ENCODE results near the gene RPS6KA4.

RPS6KA4 gene

DNA sequence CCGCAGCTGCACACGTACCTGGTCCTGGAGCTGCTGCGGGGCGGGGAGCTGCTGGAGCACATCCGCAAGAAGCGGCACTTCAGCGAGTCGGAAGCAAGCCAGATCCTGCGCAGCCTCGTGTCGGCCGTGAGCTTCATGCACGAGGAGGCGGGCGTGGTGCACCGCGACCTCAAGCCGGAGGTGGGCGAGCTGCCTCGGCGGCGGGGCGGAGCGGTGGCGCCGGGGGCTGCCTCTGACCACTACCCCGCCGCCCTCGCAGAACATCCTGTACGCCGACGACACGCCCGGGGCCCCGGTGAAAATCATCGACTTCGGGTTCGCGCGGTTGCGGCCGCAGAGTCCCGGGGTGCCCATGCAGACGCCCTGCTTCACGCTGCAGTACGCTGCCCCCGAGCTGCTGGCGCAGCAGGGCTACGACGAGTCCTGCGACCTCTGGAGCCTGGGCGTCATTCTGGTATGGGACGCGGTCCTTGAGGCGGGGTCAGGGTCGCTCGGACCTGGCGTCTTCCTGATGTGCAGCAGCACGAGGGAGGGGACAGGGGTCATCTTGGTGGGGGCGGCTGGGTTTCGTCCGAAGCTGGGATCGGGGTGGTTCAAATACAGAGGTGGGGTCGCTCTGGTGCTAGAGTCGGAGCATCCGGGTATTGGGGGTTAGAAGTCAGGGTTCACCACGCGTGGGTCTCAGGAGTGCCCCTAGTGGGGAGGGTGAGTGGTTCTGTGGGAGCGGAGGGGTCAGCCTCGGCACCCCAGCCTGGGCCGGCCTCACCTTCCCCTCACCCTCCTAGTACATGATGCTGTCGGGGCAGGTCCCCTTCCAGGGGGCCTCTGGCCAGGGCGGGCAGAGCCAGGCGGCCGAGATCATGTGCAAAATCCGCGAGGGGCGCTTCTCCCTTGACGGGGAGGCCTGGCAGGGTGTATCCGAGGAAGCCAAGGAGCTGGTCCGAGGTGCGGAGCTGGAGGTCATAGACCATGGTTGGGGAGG, 10.8 kb downstream of the RPS6KA4 start:
- no peak for DNase-seq

DNA sequence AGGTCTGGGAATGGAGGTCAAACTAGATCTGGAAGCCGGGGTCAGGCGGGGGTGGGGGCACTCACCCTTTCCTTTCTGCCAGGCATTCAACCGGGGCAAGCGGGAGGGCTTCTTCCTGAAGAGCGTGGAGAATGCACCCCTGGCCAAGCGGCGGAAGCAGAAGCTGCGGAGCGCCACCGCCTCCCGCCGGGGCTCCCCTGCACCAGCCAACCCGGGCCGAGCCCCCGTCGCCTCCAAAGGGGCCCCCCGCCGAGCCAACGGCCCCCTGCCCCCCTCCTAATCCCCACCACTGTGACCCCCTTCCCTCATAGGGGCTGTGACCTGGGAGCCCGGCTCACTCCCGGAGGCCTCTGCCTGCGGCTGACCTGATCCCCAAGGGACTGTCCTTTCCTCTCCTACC, 12.2 kb downstream of the RPS6KA4 start:
- no peak for DNase-seq

DNA sequence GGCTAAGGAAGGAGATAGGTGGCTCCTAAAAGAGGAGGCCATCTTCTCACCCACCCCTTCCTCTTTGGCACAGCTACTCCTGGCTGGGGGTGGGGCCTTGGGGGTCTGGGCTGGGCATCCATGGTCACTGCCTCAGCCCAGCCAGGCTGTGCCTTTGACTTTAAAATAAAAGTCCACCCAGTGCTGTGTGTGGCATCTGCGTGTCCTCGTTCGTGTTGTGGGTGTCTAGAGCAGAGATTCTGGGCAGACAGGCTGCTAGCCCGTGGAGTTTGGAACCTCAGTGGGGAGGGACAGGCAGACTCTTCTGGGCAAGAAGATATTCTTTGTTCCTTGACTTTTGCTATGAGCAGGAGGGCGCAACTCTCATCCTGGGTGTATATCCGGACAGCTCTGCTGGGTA, 13.1 kb downstream of the RPS6KA4 start:
- DNase-seq = no peak

GRCh38 chr11:64372802-64373597, 14.0 kb downstream of the RPS6KA4 start:
- peak; percentile 95 for DNase-seq

GRCh38 chr11:64373598-64373974, 14.6 kb downstream of the RPS6KA4 start:
- peak; percentile 60 for DNase-seq

DNA sequence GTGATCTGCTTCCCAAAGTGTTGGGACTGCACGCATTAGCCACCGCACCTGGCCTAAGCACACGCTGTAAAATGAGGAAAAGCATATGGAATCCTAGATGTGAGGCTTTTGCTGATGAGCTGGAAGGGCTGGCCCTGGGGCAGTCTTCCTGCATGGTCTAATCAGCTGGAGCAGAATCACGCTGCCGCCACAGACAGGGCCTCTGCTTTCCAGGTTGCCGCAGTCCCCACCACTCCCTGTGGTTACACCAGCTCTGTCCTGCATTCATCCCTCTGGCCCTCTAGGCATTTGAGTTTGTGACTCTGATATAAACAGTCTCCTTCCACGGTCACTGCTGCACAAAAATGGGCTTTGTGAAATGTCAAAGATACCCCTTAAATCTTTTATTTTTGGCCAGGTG, 17.1 kb downstream of the RPS6KA4 start:
- no peak for DNase-seq

DNA sequence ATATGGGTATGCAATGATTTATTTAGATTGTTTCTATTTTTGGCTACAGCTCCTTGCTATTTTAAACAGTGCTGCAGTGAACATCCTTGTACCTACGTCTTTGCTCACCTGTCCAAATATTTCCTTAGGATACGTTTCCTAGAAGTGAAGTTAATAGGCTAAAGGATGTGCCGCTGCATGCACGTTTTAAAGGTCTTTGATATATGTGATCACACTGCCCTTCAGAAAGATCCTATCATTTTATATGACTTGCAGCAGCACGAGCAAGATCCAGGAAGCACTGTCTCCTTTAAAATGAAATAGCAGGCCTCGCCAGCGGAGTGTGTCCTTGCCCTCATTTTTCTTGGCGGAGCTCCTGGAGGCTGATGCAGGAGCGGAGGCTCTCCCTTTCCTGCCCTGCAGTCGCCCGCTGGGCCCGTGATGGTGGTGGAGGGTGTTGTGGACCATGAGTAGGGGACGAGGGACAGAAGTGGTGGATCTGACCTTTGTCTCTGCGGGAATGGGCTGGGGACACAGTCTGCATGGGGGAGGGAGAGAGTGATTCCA, 19.4 kb downstream of the RPS6KA4 start:
- DNase-seq = no peak

DNA sequence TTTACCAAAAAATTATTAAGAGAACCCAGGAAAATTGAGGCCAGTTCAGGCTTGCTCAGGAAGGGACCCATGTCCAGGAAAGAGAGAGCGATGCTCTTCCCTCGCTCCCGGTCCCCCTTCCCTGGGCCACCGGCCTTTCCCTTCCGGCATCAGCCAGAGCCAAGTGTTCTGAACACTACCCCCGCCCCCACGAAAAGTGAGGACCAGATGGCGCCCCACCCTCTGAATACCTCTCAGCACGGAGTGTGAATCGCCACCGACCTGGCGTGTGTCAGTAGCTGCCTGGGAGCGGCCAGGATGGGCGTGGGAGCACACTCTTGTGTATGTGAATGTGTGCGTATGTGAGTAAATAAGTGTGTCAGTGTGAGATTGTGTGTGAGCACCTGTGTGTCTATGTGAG, 20.2 kb downstream of the RPS6KA4 start:
- DNase-seq = no peak

DNA sequence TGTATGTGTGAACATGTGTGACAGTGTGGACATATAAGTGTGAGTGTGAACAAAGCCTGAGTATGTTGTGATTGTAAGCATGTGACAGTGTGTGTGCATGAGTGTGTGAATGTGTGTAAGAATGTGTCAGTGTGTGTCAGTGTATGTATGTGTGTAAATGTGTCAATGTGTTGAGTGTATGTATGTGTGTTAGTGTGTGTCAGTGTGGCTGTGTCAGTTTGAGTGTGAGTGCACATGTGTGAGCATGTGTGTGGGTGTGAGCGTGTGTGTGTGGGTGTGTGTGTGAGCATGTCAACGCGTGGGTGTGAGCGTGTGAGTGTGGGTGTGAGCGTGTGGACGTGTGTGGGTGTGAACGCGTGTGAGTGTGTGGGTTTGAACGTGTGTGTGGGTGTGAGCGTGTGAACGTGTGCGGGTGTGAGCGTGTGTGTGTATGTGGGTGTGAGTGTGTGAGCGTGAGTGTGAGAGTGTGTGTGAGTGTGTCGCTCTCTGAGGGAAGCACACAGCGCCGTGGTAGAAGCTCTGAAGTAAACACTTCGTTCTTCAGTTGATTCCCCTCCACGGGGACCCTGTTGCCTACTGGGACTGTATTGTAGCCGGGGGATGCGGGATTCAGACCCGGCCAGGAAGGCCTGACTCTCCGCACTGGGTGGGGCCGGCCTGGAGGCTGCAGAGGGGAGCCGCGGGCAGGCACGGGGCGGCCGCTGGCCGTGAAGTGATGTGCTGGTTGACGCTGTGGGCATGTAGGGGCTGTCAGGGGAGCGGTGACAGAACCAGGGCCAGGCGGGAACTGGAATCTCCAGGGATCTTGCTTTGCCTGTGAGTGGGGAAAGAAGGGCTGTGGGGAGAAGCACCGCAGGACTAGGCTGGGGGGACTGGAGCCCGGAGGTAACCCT, 21.1 kb downstream of the RPS6KA4 start:
- no peak for DNase-seq

DNA sequence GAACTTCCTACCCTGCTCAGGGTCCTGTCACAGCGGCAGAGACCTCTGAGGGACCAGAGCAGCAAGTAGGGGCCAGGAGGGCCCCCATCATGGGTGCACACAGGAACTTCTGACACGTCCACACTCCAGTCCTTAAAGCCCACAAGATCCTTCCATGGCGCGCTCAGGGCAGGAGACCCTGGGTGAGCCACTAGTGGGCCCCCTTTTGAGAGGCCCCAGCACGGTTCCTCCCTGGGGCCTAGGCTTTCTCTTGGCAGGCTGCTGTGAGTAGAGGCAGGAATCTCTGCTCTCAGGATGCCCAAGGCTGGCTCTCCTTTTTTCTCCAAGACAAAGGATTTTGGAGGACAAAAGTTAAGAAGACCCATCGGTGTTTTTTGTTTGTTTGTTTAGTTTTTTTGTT, 22.4 kb downstream of the RPS6KA4 start:
- DNase-seq = no peak

DNA sequence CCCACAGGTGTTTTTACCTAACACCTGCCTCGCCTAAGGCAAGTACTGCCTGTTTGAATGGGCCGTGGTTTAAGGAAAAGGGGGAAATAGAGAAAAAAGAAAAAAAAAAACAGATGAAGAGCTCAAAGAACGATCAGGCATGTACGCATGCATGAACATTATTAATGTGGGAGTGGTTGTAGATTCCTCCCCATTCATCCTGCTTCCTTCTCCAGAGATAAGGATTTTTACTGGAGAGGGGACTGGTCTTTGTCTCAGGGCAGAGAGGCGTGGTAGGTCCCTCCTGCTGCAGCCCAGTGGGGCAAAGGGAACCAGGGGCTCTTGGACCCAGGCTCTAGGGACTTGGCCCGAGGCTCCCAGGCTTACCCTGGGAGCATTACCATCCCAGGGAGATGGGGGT, 23.1 kb downstream of the RPS6KA4 start:
- DNase-seq = no peak

DNA sequence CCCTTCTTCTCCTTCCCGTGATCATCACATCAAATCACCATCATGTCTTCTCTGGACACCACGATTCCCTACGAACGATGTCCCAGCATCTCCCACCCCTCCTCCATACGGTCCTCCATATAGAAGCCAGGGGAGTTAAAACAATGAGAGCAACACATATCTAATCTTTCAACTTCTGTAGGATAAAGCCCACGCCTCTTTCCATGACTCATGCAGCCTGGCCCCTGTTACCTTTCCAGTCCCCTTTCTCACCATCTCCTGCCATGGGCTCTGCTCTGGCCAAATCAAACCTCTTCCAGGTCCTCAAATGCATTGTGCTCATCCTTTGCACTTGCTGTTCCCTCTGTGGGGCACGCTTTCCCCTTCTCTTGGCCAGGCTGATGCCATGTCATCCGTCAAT, 23.6 kb downstream of the RPS6KA4 start:
- no peak for DNase-seq

DNA sequence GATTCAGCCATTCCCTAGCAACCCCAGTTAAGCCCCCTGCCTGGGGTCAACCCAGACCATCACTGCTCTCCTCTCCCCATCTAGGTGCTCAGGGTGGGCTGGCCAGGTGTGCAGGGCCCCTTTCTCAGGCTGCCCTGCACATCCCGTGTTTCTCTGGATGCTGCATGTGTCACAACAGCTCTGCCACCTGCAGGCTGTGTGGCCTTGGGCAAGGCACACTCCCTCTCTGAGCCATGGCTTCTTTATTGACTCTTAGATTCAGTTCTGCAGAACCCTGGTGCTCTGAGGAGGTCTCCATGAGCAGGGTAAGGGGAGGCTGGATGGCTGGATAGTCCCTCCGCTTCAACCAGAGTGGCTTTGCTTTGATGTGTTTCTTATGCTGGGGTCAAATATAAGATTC, 24.6 kb downstream of the RPS6KA4 start:
- DNase-seq = no peak

GRCh38 chr11:64384028-64384737, 25.2 kb downstream of the RPS6KA4 start:
- DNase-seq = no peak

- peak; percentile 38 for DNase-seq
Measured at GRCh38 chr11:64384981-64385944, 26.3 kb downstream of the RPS6KA4 start.

- DNase-seq = peak; percentile 56
Measured at GRCh38 chr11:64385945-64386704, 27.2 kb downstream of the RPS6KA4 start.

- no peak for DNase-seq
Measured at GRCh38 chr11:64387916-64388315, 29.0 kb downstream of the RPS6KA4 start.

DNA sequence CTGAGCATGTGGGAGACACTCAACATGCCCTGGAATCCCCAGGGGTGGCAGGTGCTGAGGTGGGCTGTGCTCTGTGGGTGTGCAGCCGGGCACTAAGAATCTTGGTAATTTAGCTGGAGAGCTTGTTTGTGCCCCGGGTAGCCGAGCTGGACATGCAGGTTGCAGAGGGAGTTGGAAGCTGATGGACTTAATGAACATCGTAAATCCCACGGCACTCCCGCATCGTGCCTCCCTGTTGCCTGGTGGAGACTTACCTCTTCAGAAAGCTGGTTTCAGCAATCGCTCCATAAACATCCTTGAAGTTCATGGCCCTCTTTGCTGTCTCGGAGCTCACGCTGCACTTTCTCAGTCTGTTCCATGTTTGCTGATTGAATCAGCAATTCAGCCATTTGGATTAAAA, 29.9 kb downstream of the RPS6KA4 start:
- no peak for DNase-seq

DNA sequence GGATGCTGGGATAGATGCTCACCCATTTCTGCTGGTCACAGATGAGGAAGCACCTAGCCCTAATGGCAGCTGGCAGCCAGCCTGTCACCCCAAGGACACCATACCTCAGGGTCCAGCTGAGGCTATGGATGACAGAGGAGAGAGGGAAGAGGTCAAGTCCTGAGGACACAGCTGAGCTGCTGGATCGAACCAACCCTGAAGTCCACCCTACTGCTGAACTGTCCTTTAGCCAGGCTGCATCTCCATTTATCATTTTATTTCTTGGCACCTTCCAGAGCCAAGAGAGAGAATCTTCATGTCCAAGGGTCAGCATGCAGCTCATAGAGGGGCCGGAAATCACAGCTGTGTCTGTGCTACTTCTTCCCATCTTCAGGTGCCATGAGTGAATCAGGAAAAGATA, 30.9 kb downstream of the RPS6KA4 start:
- DNase-seq = no peak

DNA sequence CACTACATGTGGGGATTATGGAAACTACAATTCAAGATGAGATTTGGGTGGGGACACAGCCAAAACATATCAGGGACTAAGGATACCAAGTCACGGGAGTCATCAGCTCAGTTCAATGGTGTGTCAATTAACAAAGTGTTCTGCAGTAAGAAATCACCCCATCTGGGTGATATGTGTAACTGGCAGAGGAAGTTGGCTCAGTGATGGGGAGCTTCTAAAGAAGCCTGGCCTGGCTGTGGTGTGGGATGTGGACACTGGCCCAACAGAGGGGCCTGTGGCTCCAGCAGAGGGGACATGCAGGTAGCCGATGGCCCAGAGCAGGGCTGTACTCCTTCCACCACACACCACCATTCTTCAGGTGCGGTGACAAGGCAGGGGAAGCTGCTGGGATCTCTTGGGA, 31.6 kb downstream of the RPS6KA4 start:
- no peak for DNase-seq

Data from OCI-M1 (cell line).